ENCODE data around the gene CSNK2A2.
A peak's percentile ranks its signal among the peaks of the same experiment; 100 is the strongest.

CSNK2A2 gene

DNA sequence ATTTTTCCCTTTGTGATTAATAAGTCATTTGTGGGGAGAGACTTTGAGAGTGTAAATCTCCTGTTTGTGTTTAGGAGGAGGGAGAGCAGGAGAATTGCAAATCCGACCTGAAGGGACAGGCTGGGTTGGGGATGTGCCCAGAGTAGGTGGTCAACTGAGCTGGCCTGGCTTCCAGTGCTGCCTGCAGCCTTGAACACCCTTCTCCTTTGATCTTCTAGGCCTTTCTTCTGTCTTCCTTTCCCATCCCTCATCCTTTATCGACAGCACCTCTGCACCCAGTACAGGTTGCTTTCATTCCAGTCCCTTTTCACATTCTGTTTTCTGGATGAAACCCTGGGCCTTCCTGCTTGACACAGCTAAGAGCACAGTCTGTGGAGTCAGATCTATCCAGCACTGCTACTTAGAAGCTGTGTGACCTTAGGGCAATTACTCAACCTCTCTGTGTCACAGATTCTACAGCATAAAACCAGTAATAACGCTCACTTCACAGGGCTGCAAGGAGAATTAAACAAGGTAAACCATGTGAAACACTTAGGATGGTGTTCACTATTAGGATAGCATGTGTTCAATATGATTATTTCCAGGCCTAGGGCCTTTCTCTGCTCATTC is 1.0 kb upstream of the CSNK2A2 start:
- no peak for DNase-seq (ENCODE audit: low read depth)

DNA sequence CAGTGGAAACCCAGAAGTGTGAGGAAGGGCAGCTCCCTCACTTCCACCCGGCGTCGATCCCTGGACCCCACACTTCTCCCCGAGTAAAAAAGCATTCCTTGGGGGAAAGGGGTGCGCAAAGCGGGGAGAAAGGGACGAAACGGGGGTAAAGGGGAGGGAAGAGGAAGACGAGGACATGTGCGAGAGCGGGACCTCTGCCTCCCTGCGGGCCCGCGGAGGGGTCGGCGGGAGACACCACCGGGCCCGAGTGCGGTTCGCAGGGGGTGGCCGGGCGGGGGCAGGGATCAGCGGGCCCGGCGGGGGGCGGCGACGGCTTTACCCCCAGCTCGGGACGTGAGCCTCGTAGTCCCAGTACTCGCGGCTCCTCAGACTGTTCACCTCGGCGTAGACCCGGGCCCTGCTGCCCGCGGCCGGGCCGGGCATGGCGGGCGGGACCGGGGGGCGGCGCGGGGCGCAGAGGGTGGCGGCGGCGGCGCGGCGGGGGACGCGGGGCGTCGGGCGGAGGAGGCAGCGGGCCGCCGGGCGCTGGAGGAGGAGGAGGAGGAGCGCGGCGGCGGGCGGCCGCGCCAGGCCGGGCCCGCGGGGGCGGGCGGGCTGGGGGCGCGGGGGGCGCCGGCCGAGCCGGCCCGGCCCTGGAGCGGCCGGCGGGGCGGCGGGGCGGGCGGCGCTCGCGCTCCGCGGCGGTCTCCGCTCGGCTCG is 443 bp downstream of the CSNK2A2 start:
- peak; percentile 17 for DNase-seq (ENCODE audit: low read depth)

DNA sequence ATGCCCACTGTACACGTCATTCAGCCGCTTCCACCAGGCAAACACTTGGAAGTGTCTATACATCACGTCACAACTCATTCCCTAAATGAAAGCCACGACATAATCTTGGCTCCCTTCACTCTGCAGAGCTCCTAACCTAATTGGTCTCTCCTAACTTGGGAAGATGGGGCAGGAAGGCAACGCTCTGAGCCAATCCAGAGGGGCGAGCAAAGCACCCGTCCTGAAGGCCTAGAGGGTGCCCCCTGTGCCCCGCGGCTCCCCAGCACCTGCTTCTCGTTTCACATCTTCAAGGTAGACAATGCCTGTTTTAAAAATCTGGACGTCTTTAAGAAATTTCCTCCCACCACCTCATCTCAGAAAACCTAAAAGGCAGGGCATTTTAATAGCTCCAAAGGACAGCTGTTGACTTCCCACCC is 1.0 kb downstream of the CSNK2A2 start:
- peak; percentile 29 for DNase-seq (ENCODE audit: low read depth)

DNA sequence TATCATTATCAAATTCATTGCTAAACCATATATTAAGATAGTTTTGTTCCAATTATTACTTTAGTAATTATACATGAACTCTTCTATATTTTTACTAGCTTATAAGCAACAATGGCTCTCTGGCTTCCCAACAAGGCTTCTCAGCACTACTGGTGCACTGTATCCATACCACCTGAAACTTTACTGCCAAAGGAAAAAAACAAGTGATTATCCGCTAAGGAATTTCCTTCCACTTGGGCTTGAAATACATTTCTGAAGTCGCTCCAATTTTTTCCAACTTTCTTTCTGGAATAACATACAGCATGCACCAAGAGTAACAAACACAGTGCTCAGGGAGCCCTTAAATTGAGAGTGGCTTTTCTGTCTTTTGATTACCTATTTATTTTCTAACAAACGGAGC is 2.1 kb downstream of the CSNK2A2 start:
- no peak for DNase-seq (ENCODE audit: low read depth)

DNA sequence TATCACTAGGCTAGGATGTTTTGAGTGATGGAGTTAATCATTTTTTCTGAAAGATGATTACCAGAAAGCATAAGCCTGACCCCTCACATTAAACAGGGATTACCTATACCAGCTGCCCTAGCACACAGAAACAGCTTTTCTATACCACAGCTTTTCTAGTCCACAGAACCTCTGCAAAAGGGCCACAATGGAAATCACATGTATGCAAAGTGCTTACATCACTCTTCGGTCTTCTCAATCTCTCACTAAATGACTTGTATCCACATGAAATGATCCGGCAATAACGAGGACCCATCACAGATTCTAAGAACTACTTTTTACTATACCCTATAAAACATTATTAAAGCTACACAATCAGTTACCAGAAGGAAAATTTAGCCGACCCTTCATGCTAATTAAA is 2.6 kb downstream of the CSNK2A2 start:
- DNase-seq (ENCODE audit: low read depth): no peak

DNA sequence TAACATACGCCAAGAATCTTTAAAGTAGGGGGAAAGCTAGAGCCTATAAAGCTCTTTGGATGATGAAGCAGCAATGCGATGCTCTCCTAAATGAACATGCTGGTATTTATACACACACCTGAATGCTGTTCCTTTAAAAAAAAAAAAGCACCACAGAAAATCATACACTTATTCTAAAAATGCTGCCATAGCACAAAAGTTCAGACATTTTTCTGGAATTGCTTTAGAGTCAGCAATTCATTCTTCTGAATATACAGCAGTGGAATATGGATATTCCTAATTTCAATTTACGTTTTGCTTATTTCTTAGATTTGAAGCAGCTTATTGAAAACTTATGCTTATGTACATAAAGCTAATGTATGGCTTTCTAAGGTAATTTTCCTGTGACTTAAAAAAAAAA is 3.1 kb downstream of the CSNK2A2 start:
- DNase-seq (ENCODE audit: low read depth): no peak

DNA sequence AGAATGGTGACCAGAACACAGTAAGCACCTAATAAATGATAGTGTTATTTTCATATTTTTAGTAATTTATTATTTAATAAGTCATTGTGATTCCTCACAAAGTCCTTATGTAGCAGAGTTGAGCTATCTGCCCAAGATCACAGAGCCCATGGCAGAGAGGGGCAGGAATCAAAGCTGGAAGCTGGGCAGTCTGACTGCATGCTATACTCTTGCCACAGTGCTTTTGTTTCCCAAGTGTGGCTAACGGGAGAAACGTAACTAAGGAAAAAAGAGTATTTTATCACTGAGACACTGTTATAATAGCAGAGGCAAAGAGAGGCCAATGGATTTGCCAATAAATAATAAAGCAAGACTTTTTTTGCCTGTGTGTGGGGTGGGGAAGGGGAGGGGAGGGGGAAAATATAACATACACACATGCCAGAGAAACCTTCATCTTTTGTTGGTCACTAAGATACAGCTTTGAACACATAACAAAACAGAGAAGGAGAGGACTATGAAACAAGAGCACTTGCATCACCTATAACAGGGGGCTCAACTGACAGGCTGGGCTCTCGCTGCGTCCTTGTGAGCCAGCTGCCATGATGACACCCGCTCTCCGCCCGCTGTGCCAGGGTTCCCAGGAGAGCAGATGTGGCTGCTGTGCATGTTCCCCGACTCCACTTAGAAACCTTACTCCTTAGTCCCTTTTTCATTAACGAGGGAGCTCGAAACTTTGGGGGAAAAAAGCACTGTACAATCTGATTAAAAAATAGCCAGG is 10.1 kb downstream of the CSNK2A2 start:
- no peak for DNase-seq (ENCODE audit: low read depth)

DNA sequence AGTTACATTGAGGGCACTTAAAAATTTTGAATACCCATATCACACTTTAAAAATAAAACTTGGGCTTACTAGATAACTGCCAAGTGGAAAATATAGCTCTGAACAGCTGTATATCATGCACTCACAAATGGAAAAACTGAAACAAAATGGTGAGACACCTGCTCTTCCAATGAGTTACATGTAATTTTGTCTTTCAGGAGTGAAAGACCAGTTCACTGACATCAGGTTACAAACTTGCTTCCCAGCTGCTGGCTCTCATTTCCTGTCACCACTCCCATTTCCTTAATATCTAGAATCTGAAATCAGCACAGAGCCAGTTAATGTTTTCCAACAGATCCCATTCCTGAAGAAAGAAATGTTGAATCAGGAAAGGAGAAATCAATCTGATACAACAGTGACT is 10.8 kb downstream of the CSNK2A2 start:
- no peak for DNase-seq (ENCODE audit: low read depth)

DNA sequence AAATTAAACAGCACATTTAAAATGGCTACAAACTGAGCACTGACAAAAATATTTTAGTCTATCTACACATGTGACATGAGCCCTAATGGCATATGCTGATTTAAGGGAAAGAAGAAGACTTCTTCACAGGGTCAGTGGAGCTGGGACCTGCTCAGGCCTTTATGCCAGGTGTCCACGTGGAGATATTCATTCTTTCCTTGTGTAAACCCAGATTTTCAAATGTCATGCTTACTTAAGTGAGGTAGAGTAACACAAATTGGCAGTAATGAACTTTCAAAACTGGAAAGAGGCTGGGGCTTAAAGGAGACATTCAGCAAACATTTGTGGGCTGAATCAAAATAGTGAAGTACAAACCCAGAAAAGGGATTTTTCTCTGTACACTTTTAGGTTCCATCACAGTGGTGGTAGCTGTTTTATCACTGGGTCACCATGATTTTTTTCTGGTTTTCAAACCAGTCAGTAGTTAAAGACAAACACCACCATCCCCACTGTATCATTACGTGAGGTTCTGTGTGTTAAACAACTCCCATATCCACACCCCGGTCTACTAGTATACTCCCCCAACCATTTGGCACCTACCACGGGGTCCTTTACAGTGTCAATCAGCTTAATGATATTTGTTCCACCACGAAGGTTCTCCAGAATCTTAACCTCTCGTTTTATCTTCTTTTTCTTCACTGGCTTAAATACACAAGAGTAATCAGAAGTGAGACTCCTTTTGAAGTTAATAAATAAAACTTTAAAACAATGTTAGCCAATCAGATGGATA is 11.5 kb downstream of the CSNK2A2 start:
- DNase-seq (ENCODE audit: low read depth): no peak

DNA sequence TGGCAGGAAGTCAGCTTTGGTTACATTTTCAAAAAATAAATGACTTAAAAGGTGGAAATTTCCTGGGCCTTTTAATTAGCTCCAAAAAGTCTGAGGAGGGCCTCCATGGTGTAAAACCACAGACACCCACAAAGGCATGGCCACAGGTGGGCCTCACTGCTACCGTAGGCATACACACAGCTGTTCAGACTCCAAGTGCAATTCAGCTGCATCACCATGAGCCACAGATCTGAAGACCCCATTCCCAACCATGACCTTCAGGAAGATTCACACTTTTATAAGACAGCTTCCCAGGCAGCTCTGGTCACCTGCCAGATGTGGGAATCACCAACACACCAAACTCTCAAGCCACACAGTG is 20.6 kb downstream of the CSNK2A2 start:
- DNase-seq (ENCODE audit: low read depth): no peak

DNA sequence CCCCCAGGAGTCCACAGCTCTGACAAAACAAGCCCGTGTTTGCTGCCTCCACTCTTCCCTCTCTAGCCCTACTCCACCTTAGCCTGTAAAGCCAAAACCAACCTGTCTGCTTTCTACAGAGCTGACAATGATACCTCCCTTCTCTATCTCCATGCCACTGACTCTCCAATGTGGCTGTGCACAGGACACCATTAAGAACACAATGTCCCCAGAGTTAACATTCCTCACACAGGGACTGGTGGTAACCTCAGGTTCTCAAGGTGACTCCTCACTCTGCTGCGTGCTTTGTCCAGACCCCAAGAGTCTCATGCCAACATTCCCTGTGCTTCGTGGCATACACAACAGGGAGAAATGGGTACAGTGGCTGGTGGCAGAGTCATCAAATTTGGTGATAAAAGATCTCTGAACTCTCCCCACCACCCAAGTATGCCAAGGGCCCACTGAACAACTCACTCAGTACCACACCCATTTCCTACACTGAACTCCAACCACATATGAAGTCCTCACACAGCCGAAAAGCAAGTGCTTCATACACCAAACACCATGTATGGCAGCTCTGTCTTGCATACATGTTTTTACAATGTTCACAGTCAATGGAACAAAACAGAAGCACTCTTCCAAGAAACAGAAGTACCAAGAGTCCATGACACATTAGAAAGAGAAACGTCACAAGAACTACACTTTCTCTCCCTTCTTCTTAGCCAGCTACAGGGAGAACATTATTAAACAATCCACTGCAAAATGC is 21.1 kb downstream of the CSNK2A2 start:
- no peak for DNase-seq (ENCODE audit: low read depth)

DNA sequence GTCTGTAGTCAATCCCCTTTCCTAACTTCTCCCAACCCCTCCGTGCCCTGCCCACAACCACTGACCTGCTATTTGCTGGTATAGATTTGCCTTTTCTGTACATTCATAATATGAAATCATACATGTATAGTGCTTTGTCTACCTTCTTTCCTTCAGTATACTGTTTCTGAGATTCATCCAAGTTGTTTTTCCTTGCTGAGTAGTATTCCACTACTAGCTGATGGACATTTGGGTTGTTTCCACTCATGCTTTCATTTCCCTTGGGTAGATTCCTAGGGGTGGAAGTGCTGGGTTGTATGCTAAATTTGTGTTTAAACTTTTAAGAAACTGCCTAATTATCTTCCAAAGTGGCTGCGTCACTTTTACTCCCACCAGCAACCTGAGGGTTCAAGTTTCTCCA is 27.7 kb downstream of the CSNK2A2 start:
- no peak for DNase-seq (ENCODE audit: low read depth)

DNA sequence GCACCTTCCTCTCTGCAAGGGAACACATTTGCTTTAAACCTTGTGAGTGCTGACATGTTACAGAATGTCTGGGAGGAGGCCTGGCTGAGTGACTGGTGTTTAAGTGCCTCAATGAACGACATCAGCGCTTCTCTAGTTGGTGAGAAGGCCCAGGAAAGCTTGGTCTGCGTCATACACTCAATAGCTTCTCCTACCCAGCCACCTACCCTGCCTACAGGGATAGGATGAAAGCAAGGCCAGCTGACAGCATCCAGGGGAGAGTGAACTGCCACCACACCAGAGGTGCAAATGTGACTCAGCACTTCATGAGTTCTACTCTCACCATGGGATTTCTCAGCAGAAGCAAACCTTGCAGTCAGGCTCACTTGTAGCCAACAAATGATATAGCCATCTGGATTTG is 37.1 kb downstream of the CSNK2A2 start:
- DNase-seq (ENCODE audit: low read depth): no peak

DNA sequence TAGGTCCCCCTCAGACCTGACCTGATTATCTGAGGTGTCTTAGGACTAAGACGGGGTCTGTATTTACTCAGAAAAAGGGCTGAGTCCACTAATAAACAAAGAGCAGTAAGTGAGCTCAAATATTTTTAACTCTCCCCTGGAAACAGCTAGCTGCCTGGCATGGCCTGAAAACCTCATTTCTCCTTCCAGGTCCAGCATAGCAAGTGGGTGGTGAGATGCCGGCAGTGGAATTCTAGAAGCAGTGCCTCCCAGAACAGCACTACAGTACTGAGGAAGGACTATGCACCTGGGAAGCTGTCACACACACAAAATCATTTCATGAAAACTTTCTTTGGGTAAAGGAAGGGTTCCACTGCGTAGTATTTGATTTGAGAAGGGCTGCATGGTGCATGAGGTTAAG is 39.2 kb downstream of the CSNK2A2 start:
- DNase-seq (ENCODE audit: low read depth): no peak

DNA sequence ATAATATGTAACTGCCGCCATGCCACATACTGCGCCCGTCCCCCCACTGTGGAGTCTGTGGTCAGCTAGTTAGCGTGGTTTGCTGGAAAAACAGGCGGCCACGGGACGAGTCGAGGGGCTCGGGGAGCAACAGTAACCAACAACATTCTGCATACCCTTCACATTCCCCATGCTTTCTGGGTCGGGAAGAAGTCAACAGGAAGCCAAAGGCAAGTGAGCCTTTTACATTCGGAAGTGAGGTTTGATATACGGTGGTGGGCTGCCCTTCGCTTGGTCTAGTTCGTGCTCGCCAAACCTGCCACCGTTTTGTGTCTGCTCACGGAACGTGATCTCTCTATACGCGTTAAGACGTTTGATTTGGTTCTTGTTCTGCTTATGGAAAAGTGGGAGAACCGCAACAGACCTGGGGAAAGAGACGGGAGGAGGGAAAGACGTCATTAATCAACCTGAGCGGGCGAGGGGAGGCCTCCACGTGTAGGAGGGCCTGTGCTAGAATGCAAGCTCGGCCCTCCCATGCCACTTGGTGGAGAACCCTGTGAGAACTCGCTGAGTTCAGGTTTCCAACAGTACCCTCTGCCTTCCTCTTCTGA is 39.9 kb downstream of the CSNK2A2 start:
- no peak for DNase-seq (ENCODE audit: low read depth)

DNA sequence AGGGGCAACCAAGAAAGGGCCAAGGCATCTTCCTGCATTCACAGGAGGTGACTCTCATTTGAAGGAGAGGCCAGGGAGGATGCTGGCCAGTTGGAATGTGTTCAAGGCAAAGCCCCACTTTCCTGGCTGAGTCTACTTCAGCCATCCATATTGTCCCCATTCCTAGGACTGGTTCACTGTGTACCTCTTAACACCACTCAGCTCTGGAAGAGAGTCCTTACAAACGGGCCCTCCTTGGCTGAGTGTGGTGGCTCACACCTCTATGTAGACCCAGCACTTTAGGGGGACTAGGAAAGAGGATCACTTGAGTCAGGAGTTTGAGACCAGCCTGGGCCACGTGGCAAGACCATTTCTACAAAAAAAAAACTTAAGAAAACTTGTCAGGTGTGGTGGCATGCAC is 40.7 kb downstream of the CSNK2A2 start:
- DNase-seq (ENCODE audit: low read depth): no peak

DNA sequence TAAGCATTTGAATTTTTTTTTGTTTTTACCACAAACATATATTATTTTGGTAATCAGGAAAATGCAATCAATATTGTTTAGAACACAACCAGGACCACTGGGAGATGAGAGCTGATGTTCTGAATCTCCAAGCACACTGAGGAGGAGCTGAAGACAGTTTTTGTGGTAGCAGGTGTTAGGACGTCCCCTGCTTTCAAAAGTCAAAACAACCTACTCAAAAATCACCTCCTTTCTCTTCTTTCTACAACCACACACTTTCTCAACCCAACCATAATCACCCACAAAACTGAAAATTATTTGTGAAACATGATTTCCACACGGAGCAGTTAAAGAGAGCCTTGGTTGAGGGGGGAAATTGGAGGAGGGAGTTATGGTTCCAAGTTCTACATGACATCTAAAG is 42.1 kb downstream of the CSNK2A2 start:
- no peak for DNase-seq (ENCODE audit: low read depth)

DNA sequence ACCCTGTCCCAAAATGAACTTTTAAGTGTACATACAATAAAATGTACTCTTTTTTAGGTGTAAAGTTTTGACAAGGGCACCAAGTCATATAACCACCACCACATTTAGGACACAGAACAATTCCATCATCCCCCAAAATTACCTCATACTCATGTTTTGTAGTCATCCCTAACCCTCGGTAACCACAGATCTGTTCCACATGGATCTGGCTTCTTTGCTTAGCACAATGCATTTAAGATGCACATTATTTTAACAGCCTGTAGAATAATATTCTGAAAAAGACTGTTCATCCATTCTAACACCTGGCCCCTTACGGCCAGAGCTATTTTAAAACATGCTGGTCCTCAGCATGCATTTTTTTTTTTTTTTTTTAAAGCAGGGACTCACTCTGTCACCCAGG is 43.6 kb downstream of the CSNK2A2 start:
- DNase-seq (ENCODE audit: low read depth): no peak

DNA sequence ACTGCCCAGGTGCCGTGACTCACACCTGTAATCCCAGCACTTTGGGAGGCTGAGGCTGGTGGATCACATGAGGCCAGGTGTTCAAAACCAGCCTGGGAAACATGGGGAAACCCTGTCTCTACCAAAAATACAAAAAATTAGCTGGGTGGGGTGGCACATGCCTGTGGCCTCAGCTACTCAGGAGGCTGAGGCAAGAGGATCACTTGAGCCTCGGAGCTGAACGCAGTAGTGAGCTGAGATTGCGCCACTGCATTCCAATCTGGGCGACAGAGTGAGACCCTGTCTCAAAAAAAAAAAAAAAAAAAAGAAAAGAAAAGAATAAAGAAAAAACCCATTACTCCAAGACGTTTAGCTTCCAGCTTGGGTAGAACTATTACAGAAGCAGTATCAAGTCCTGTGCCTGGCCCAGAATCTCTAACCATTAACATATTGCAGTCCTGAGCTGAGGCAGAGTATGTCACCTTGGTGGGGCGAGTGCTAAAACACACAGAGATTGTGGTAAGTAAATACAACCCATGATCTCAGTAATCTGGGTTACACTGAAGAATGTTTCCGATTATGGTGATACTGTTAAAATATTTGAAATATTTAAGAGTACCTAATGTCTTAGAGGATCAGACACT is 45.5 kb downstream of the CSNK2A2 start:
- no peak for DNase-seq (ENCODE audit: low read depth)

DNA sequence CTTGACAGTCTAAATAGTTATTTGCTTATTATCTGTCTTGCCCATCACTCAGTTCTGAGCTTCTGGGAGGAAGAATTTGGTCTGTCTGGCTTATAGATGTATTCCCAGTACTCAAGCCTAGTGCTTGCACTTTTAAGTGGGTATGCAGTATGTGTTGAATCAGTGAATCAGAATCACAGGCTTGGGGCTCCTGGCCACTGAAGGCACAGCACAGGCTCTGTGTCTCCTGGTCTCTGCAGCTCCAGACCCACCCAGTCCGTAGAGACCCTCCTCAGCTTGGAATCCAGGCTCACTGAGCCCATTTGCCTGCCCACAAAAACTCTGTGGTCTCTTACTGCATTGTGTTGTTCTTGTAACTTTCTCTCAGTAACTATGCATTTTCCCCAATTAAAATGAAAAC is 49.4 kb downstream of the CSNK2A2 start:
- no peak for DNase-seq (ENCODE audit: low read depth)

DNA sequence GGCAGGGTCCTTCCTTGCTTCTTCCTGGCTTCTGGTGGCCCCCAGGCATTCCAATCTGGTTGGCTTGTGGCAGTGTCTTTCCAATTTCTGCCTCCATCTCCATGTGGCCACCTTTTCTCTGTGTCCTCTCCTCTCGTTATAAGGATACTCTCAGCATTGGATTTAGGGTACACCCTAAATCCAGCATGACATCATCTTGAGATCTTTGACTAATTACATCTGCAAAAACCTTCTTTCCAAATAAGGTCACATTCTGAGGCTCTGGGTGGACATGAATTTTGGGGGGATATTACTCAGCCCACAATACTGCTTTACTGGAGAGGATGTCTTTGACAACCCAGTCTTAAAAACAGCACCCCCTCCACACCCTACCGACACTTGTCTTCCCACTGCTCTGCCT is 49.8 kb downstream of the CSNK2A2 start:
- no peak for DNase-seq (ENCODE audit: low read depth)

Measured in ELR (cell line).